Amniotic epithelial cell (primary cell): ENCODE measurements around the gene GRIP2.

Experiments
- DNase-seq: peaks from one replicate; pipeline ENCODE4 v3.0.0-alpha.2; 2010; ENCODE audit warnings: low read depth

The GRIP2 gene

DNA sequence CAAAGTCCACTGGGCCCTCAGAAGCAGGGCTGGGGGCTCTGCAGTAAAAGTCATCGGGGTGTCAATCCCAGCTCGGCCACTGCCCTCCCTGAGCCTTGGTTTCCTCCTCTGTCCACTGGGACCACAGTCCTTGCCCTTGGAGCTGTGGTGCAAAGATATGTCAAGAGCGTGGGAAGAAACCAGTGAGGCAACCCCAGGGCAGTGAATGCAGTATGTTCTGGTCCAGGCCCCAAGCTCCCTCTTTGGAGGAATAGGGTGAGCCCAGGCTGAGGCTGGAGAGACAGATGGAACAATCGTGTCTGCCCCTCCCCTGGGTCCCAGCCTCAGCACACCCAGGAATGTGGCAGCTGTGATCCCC, 779 bp downstream of the GRIP2 start:
- no peak for DNase-seq

DNA sequence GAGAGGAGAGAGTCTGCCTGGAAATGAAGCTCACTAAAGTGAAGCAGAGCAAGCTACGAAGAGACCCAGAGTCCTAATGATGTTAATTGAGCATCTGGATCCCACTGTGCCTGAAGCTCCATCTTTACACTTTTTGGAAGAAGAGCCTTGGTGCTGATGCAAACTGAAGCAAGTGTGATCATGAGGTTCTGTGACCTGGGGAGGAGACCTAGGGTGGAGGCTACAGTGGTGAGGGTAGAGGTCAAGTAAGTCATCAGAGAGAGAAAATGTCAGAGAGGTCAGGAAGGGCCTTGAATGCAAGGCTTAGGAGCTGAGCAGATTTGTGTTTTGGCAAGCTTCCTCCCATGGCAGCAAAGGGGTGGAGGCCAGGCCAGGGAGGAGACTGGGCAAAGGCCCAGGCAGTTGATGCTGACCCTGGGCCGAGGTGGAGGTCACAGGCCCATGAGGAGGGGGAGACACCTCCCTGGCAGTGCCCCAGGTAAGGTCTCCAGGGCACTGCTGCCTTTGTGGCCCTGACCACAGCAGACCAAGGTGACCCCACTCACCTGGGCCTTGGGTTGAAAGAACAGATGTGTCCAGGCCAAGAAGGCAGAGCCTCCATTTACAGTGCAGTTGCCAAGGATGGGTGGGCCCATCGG, 1.6 kb downstream of the GRIP2 start:
- DNase-seq = no peak

DNA sequence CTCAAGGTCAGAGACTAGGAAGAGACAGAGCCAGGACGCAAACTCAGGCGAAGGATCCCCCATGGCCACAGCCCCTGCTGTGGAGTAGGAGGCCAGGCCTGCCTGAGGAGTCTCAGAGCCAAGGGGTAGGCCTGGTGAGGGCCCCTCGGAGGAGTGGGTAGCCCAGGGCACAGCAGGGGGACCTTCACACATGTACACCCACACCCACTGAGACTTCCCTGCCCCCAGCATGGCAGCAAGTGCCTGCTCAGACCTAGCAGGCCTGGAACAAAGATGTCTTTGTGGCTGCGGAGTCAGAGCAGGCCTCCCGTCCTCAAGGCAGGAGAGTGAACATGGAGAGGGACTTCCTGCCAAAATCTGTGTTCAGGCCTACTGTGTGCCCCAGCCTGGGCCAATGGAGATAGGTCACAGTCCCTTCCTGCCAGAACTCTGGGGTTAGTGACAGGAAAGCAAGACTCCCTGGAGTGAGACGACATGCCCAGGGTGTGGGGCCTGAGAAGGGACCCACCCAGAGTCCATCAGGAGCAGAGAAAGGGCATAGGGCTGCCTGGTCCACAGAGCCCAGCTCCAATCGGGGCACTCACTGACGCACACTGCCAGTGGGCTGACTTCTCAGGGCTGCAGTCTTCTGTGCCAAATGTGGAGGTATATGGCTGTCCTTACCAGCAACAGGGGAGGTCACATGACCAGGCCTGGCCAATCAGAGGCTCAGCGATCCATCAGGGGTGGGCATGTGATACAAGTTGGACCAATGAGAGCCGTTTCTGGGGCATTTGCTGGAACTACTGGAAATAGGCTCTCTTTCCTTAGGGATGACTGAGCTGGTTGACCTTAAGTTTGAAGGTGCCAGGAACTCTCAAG, 2.3 kb downstream of the GRIP2 start:
- DNase-seq = no peak

DNA sequence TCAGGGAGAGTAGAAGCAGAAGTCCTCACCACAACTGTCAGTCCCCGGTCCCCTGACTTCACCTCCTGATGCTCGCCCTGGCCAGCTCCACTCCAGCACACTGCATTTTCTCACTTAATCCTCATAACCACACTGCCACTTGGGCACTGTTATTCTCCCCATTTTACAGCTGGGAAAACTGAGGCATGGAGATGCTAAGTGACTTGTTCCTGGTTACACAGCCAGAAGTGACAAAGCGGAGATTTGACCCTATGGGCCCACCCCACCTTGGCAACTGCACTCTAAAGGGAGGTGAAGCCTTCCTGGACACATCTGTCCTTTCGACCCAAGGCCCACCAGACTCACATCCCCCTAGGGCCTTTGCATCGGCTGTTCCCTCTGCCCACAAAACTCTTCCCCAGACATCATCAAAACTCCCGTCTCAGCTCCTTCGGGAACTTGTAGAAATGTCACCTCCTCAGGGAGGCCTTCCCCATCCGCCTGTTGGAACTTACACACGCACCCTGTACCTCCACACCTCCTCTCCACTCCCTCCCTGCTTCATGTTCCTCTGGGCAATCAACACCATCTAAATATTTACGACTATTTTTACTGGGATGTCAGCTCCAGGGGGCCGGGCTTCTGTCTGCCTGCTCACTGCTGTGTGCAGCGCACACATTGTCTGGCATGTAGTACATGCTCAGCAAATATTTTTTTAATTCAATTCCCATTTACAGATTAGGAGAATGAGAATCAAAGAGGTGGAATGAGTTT, 3.1 kb downstream of the GRIP2 start:
- DNase-seq = no peak

DNA sequence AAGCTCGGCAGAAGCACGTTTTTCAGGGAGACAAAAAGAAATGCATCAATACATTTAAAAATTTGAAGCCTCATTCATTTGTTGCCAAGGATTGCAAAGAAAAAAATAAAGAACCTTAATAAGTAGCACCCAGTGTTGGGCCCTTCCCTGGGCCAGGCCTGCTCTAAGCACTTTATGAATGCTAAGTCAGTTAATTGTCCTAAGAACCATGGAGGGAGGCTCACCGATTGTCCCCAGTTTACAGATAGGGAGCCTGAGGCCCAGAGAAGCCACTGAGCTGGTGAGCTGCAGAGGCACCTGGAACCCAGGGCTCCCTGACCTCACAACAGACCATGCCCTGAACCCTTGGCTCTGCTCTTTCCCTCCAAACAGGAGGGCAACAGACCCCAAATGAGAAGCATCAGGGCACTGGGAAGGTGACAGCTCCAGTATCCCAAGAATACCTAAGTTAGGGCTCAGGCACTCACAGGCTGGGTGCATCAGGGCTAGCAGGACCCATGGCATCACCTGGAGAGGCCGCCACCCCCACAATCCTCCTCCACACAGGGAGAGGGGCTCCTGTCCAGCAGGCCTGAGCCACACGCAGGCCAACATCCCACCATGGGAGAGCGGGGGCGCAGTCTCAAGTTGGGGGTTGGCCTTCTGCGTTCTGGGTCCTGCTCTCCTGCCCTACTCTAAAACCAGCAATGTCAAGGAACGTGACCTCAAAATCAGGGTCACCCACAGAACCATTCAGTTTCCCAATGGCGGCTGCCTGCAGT, 3.9 kb downstream of the GRIP2 start:
- no peak for DNase-seq

DNA sequence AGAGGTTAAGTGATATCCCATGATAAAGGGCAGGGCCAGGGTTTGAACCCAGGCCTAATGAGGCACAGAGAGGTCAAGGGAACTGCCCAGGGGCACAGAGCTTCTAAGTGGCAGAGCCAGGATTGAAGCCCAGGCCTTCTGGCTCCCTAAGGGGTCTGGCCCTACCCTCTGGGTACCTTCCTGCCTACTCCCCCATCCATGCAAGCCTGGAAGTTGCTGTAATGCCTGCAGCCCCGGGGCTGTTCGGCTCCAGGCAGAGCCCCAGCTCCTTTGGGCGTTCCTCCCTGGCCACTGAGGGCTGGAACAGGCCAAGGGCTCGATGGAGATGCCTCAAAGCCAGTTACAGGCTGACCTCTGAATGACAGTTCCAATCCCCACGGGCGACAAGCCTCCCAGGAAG, 4.5 kb downstream of the GRIP2 start:
- no peak for DNase-seq

DNA sequence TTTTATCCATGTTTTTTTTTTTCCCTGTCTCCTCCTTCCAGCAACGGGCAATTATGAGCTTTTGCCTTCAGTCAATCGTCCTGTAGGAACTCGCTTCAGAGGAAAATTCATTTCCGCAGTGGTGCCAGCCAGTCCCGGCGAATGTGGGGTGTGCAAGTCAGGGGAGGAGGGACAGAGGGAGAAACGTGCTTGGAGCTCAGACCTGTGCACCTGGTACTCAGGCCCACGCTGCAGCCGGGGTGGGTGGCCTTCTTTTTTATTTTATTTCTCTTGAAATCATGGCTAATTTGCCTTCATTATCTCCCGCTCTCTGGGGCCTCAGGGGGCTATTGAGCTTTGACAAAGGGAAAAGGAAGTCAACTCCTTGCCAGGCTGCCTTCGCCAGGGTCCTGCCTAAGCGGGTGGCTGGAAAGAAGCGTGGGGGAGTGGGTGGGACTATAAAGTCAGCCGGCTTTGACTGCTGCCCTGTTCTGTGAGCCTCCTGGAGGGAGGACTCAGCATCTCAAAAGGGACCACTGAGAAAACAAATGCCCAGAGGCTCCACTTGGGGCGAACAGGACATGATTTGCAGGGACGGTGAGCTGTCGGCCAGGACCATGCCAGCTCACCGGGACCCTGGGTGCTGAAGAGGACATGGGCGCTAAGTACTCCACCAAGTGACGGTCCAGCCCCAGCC, 5.5 kb downstream of the GRIP2 start:
- DNase-seq = no peak

DNA sequence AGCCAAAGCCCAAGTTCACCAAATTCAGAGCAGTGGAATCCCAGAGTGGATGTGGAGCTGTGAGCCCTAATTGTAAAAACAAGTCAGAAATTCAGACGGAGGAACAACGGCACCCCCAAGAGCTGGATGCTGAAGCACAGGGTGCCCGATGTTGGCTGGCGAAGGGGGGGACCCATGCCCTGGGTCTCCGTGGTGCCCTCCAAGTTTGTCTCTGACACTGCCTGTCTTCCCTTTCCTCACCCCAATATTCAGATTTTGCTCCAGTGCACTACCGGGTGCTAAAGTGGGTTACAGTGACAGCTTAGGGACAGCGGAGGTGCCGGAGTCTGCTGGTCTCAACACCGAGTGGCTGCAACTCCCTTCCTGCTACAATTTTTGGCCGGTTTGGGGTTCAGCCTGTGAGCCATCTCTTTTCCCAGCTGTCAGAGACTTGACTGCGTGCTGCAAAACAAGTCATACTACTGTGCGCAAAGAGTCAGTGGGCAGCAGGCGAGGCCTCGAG, 6.6 kb downstream of the GRIP2 start:
- no peak for DNase-seq

DNA sequence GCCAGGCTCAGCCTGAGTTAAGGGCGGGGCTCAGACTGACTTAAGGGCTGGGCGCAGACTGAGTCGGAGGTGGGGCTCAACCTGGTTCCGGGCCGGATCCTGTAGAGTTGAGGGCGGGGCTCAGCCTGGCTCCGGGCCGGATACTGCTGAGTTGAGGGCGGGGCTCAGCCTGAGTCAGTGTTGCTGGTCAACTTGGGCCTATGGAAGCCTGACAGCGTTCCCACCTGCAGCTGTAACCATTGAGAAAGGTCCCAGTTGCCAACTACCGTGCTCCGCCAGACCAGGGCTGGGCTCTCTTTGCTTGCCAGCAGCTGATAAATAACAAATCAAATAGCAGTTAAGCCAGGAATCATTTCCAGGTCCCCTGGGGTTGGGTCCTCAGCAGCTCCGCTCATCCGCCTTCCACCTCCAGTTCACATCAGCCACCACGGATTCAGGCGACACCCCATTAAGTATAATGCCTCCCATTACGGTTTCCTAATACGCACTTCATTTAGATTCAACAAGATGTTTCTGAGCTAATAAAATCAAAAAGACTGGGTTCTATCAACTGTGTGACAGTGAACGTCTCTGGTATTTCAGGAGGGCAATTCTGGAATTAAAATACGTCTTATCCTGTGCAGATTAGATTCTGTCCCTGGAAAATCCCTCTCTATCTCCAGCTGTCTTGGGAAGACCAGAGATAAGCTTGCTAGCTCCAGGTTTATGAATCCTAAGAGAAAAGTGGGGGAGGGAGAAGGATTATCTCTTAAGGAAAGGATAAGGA, 7.3 kb downstream of the GRIP2 start:
- no peak for DNase-seq

DNA sequence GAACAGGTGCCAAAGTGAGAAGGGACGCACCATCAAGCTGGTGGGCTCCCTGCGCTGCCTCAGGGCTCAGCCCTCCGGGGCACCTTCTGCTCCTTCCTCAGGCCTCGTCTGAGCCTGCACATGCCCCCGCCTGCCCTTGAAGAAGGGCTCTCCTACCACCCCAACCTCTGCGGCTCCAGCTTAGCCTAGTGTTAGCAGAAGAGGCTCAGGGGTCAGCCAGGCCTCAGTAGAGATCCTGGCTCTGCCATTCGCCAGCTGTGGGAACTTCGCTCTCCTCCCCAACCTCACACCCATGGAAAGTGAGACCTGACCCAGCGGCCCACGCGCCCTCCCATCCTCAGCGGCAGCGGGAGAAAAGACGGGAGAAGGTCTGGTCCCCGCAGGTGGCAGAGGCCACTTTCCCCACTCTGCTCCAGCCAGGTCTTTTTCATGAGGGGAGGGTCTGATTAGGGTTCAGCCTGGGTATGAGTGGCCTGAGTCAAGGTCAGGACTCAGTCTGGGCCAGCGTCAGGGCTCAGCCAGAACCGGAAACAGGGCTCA, 8.2 kb downstream of the GRIP2 start:
- DNase-seq = no peak

DNA sequence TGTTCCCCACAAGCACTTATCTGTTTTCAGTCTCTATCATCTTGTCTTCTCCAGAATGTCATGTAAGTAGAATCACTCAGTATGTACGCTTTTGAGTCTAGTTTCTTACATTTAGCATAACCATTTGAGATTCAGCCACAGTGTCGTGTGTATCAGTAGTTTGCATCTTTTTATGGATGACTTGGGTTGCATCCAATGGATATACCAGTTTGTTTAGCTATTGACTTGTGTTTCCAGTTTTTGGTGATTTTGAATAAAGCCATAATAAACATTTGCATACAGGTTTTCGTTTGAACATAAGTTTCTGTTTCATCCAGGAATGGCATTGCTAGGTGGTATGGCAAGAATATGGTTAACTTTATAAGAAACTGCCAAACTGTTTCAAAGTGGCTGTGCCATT, 12.1 kb downstream of the GRIP2 start:
- no peak for DNase-seq

DNA sequence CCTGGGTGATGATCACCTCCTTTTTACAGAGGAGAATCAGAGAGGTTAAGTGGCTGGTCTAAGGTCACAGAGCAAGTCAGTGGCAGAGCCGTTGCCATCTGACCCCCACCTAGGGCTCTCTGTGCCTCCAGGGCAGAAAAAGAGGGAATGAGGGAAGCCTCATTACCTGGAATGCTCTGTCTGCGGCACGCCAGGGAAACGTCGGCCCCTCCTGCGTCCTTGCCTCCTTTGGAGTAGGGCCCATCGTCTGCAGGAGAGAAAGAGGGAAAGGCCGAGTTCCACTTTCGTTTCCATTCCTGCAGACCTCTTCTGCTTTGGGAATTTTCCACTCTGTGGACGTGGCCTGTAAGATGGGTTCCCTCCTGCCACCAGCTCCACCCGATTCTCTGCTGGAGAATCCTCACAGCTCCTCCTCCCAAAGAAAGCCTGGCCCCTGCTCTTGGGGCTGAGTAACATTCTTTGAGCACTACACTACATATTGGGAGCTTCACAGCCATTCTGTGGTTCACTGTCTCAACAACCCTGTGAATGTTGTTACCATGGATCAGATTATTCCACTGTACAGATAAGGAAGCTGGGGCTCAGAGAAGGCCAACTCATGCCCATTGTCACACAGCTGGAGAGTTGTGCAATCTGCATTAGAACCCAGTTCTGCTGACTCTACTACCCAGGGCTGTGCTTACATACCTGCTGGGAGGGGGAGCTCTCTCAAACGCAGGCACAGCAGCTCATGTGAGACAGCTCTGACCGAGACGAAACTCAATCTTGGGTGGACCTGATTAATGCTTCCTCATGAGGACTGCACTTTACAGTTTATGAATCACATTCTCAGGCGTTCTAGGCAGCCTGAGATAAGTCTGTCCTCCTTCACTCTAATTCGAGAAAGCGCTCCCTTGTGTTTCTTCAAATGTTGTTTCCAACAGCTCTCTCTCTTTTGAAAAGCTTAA, 14.2 kb downstream of the GRIP2 start:
- peak; percentile 77 for DNase-seq

DNA sequence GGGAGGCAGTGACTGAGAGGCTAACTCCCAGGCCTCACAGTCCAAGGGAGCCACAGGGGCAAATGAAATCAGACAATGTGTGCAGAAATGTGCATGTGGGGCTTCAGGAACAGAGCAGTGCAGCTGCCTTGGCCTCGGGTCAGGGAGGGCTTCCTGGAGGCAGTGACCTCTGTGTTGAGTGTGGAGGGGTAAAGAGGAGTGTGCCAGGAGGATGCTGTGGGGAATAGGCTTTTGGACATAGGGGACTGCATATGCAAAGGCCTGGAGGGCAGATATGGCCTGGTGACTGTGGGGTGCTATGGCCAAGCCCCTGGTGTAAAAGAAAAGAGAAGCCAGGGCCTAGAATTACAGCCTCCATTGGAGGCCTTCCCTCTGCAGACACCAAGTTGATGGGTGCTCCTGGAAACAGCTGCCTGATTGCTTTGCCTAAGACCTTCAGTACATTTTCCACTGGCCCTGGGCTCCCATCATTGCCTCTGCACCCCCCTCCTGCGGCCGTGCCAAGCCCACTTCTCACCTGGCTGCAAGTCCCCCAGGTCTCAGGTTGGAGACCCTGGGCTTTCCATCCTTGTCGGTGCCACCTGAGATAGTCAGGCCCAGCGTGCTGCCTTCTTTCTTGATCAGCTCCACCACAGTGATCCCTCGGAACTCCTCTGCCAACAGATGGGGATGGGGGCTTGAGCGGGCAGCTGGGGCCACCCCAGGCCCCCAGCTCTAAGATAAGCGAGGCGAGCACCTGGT, 15.1 kb downstream of the GRIP2 start:
- DNase-seq = no peak

DNA sequence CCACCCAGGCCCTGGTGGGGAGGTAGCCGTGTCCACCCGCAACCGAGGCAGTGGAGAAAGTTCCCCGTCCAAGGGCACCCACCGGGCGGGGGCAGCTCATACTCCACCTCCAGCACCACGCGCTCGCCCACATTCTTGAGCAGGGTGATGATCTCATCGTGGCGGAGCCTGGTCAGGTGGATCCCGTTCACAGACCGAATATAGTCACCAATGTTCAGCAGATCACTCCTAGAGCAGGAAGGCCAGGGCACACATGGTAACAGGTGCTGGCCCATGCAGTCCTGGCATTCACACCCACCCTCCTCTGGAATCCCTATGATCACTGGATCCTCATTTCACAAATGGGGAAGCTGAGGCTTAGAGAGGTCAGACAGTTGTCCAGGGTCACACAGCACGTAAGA, 15.8 kb downstream of the GRIP2 start:
- DNase-seq = peak; percentile 40

DNA sequence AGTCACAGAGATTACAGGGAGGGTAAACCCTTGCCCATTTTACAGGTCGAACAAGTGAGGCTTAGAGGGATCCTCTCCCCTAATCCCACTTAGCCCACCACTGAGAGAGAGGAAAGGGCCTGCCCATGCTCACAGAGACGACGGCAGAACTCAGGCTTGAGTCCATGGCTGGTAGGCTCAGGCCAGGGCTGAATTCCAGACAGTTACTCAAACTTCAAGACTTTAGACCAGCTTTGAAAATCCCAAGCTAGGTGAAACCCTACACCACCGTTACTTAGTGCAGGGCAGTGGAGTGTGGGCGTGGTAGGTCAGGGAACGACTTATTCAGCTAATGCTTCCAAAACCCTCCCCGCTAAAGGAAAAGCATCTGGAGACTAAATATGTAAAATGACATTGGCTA, 16.4 kb downstream of the GRIP2 start:
- peak; percentile 48 for DNase-seq

DNA sequence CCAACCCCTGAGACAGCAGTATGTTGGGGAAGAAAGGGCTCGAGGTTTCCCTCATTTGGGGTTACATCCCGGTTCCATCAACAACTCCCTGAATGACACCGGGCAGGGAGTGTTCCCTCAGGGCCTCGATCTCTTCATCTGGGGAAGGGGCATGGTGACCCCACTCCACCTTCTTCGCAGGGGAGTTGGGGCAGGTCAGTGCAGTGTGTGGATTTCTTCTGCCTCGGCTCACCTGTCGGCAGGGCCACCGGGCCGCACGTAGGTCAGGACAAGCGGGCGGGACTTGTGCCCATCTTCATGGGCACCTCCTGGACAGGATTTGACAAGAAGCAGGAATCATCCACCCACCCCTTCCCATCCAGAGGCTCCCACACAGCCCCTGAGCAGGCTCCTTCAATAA, 17.4 kb downstream of the GRIP2 start:
- DNase-seq = no peak

DNA sequence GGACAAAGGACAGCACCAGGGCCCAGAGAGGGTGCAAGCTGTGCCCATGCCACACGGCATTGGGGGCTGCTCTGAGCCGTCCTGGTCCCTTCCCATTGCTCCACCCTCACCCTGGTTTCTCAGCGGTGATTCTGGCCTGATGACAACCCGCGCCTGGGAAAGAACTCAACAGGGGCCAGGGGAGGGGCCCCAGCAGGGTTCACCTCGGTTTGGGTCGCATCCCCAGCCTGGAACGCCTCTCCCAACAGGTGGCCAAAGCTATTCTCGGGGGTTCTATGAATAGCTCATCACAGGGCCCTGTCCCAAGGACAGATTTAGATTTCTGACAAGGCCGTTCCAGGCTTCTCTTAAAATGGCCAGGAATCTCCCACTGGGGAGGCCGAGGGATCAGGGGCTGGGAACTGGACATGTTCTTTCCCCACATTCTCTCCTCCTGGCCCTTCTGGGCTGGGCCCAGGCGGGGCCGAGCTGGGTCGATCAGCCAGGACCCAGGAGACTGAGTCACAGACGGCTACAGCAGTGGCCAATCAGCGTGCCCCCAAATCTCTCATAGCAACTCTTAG, 17.9 kb downstream of the GRIP2 start:
- DNase-seq = no peak

DNA sequence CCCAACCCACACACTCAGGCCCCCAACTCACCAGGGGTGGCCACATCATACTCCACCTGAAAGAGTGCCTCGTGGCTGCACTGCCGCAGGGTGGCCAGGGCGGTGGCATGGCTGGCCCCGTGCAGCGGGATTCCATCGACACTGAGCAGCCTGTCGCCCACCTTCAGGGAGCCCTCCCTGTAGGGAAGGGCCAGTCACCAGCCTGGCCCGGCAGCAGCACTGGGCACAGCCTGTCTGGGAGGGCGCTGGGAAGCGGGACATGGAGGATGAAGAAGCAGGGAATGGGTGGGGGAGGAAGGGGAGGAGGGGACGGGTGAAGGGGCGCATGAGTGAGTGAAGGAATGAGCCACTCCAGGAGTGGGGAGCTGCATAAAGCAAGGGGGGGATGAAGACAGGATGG, 18.5 kb downstream of the GRIP2 start:
- no peak for DNase-seq
